Skeletal muscle satellite cell (primary cell): ENCODE measurements around the gene PARN.
"Not testable (repeated sequence)": the region's sequence is repeated elsewhere in the genome, so short reads cannot be mapped to it uniquely, and the experiment has no call there.

Experiments used
- H3K27me3 ChIP-seq: 2 replicates; pipeline ENCODE4 v1.7.0; 2013; ENCODE audit warnings: low read length; ENCODE audit not compliant: control insufficient read depth, insufficient read depth
- H3K36me3 ChIP-seq: 2 replicates; pipeline ENCODE4 v1.7.0; 2013; ENCODE audit warnings: mild to moderate bottlenecking, control low read depth, low read length; ENCODE audit not compliant: insufficient read depth
- H3K4me1 ChIP-seq: 2 replicates; pipeline ENCODE4 v1.7.0; 2013; ENCODE audit warnings: low read length; ENCODE audit not compliant: control insufficient read depth, insufficient read depth
- H3K4me2 ChIP-seq: 2 replicates; pipeline ENCODE4 v1.7.0; 2013; ENCODE audit warnings: mild to moderate bottlenecking, low read length
- H3K4me3 ChIP-seq: 2 replicates; pipeline ENCODE4 v1.7.0; 2013; ENCODE audit warnings: low read length
- H3K9ac ChIP-seq: 2 replicates; pipeline ENCODE4 v1.7.0; 2013; ENCODE audit warnings: mild to moderate bottlenecking, low read depth, low read length, moderate library complexity
- H3K9me3 ChIP-seq: replicated peaks from 2 replicates; pipeline ENCODE4 v1.7.0; 2013; ENCODE audit warnings: mild to moderate bottlenecking, control low read depth, low read length

The PARN gene

DNA sequence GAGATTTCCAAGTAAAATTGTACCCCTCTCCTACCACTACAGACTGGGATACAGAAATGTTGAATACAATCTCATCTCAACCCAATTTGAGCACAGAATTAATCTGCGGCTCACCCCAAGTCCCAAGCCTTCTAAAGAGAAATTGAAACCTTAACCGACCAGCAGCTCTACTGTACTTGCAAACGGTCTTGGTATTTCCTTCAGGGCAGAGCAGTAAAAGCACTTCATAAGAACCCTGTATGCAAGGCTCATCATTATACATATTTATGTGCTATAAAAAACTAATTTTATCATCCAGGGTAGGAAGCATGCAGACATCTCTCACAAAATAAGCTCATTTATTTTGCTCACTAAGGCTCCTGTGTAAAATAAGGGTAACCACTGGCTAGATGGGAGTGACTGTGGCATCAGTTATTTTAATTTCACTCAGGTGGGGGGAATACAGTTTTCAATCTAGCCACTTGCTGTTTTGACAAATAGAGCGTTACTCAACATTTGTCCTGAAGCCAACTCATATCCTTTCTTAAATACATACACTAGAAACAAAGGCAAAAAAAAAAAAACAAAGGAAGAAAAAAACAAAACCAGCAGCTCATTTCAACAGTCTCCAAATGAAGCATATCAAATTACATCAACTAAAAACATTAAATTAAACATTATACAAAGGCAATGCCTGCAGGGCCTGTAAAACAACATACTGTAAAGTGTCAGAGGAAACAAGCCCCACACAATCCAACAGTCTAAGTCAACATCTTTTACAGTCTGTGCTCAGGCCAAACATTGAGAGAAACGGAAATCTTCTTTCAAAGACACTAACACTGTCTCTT is 65.0 kb downstream of the PARN start:
- Histone ChIP-seq H3K27me3 (no peaks in the 10 kb centered on the region), H3K4me1 (peaks cover 13% of the 10 kb centered on the region), H3K9me3 (no peaks in the 10 kb centered on the region), H3K36me3 (peaks cover 6% of the 10 kb centered on the region), H3K9ac (no peak overlapping the region), H3K4me3 (no peak overlapping the region), H3K4me2 (no peak overlapping the region)

DNA sequence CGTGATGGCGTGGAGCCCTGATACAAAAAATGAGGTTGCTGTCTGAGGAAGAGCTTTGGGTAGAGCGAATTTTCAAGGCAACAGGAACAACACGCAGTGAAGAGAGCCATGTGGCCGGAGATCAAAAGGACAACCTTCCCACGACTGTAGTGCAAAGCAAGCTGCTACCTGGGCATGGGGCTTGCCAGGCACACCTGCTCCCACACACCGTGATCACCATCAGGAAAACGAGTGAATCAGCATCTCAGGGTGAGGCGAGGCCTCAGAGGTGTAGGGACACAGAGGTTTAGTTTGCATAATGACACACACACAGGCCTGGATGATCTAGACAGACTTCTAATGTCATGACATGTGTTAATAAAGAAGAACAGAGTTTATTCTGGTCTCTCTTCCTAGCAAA is 65.7 kb downstream of the PARN start:
- Histone ChIP-seq H3K27me3 (no peaks in the 10 kb centered on the region), H3K4me3 (no peak overlapping the region), H3K9ac (no peak overlapping the region), H3K4me2 (no peak overlapping the region), H3K36me3 (peaks cover 6% of the 10 kb centered on the region), H3K9me3 (no peaks in the 10 kb centered on the region), H3K4me1 (peaks cover 13% of the 10 kb centered on the region)

DNA sequence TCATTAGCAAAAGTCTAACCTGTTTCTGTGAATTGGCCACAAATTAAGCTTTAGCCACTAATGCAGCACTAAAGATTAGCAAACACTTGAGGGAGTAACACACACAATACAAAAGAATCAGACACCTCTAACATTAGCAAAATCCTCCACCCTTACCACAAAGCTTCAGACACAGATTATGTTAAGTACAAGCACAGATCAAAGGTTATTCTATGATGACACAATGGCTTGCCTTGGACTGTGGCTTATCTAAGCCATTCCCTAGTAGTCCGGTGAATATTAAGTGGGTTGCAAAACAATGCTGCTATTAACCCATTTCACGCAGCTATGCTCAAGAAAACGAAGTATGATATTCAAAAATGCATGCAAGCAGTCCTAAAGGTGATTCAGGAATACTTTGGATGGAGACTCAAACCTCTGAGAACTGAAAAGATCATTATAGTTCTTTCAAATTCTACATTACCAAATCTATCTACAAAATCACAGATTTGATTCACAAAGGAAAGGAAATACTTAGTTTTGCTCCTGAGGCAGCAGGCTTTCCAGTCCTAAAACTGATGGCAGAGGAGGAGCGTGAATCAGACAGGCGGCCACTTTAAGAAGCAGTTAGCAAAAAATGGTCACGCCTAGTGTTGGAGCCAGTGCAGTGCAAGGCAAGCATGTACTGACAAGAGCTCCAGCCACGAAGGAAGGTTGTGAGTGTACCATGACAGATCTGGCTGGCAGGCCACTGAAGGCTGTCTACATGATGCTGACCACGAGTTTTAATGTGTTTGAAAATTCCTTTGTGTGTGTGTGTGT is 67.2 kb downstream of the PARN start:
- Histone ChIP-seq H3K4me2 (no peak overlapping the region), H3K9ac (no peak overlapping the region), H3K36me3 (peaks cover 6% of the 10 kb centered on the region), H3K4me1 (peaks cover 13% of the 10 kb centered on the region), H3K9me3 (no peaks in the 10 kb centered on the region), H3K4me3 (no peak overlapping the region), H3K27me3 (no peaks in the 10 kb centered on the region)

DNA sequence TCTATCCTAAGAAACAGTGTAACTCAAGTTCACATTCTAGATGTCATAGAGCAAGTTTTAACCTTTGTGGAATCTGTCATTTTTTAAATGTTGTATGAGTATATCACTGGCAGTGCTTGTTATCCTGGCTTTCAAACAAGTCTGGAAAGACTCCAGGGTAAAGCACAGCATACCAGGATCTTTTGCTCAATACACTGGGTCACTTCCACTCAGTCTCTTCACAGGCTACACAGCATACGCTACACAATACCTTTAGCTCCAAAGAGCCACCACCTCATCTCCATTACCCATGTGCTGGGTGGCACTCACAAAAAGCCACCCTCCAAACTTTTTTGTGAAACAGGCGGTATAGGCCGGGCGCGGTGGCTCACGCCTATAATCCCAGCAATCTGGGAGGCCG is 69.5 kb downstream of the PARN start:
- H3K9me3 ChIP-seq = no peaks in the 10 kb centered on the region
- peaks cover 2% of the 10 kb centered on the region for H3K36me3 ChIP-seq

DNA sequence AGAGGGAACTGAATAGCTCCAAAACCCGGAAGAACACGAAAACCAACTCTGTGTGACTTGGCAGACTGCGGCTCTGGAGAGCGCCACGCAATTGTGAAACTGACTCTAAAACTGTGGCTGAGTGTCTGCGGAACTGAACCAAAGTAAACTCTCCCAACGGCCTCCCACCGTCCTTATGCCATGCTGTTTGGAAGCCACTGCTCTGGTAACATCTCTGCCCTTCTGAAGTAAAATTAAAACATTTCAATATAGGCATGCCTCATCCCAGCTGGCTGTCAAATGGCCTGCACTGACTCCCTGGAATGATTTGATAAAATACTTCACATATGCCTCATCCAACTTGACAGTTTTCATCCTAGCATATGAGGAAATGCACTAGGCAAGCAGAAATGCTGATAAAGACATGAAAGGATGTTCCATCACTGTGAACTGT is 70.2 kb downstream of the PARN start:
- Histone ChIP-seq H3K4me1 (peaks cover 2% of the 10 kb centered on the region), H3K4me2 (peak overlapping the region; percentile 27), H3K9ac (no peak overlapping the region), H3K36me3 (peaks cover 2% of the 10 kb centered on the region), H3K9me3 (no peaks in the 10 kb centered on the region), H3K4me3 (no peak overlapping the region), H3K27me3 (no peaks in the 10 kb centered on the region)

More for the DNA sequence above, 69.5 kb downstream of the PARN start:
- Histone ChIP-seq H3K4me2 (no peak overlapping the region), H3K4me1 (peaks cover 9% of the 10 kb centered on the region), H3K27me3 (no peaks in the 10 kb centered on the region), H3K4me3 (no peak overlapping the region), H3K9ac (no peak overlapping the region)

DNA sequence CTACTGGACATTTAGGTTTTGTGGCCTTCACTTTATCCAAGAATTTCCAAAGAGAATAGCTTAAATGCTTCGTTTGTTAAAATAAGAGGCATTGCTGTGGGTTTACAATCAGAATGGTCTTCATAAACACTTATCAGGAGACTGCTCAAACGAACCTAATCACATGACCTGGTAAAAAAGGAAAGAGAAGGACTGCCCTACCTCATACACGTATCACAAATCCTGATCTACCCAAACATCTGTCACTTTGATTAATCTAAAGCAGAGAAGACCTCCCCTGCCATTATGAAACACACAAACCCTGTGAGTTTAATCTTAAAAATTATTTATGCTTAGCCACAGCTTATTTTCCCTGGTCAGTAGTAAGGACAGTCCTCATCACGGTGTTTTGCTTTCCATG is 76.6 kb downstream of the PARN start:
- no peak overlapping the region for H3K9ac ChIP-seq
- no peak overlapping the region for H3K4me3 ChIP-seq
- H3K4me2 ChIP-seq = no peak overlapping the region
- H3K9me3 ChIP-seq = no peaks in the 10 kb centered on the region
- H3K4me1 ChIP-seq = no peaks in the 10 kb centered on the region
- H3K27me3 ChIP-seq = no peaks in the 10 kb centered on the region
- H3K36me3 ChIP-seq = peaks cover 11% of the 10 kb centered on the region

DNA sequence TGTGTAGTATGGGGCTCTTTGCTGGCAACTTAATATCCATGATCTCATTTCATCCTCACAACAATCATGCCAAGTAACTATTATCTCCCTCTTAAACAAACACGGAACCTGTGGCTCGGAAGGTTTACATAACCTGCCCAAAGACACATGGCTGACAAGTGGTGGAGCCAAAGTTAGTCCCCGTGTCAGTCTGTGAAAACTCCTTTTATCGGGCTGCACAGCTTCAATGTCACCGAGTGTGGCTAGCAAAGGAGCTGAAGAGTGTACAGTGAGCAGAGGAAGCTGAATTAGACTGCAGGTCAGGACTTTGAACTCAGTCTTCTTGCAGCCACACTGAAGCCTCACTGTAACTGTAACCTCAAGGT is 80.3 kb downstream of the PARN start:
- Histone ChIP-seq H3K4me3 (no peak overlapping the region), H3K36me3 (peaks cover 14% of the 10 kb centered on the region), H3K9ac (no peak overlapping the region), H3K9me3 (no peaks in the 10 kb centered on the region), H3K4me2 (no peak overlapping the region), H3K4me1 (peaks cover 3% of the 10 kb centered on the region), H3K27me3 (no peaks in the 10 kb centered on the region)

DNA sequence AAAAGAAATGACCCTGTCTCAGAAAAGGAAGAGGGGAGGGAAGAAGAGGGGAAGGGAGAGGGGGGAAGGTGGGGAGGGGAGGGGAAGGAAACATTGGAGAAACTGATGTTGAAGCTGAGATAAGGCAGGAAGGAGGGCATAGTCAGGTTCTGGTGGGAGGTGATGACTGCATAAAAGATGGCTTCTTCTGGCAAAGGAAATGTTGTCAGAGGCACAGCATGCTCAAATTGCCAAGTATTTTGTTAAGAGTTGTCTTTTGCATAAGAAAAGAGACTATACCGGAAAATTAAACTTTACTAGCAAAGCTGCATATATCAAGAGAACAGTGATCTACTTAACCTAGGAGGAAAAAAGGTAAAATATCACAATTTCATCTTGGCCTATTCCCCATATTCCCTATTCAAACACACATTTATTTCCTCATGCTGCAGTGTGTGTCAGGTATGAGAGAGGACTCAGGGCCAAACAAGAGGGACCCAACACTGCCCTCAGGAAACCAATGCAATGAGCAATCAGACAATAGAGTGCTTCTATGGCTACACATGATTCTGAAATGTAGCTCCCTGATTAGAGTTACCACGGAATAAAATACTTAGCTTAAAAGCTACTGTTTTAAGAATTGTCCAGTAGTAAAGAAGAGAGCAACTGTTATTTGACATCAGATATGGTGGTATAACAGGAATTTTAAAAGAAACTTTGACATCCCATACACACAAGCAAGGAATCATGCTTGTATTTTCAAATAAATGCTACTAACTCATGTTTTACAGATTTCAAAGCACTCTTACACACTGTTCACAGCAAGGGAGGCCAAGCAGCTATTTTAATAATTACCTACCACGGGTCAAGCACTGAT is 80.9 kb downstream of the PARN start:
- Histone ChIP-seq H3K36me3 (peaks cover 14% of the 10 kb centered on the region), H3K9ac (no peak overlapping the region)

DNA sequence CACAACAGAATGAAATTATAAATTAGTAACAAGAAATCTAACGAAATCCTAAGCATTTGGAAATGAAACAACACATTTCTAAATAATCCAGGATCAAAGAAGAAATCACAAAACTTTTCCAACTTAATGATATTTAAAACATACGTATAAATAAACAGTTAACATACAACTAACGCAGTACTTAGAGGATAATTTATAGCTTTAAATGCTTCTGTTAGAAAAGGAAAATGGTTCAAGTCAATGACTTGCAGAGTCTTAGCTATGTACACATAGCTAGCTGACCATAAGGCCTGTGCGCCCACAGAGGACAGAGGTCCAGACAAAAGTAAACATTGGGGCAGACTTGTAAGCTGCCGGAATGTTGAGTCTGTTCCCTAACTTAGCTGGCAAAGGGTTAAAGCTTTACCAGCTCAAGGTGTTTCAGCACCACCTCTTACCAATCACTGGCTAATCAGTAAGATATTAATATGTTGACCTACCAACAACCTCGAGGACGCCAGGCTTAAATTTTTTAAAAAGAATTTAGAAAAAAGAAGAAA is 84.6 kb downstream of the PARN start:
- peaks cover 3% of the 10 kb centered on the region for H3K4me1 ChIP-seq
- H3K9ac ChIP-seq = no peak overlapping the region
- H3K9me3 ChIP-seq = no peaks in the 10 kb centered on the region
- H3K27me3 ChIP-seq = no peaks in the 10 kb centered on the region
- H3K4me3 ChIP-seq = no peak overlapping the region
- no peak overlapping the region for H3K4me2 ChIP-seq
- peaks cover 14% of the 10 kb centered on the region for H3K36me3 ChIP-seq

More for the DNA sequence above, 80.9 kb downstream of the PARN start:
- Histone ChIP-seq H3K4me2 (no peak overlapping the region), H3K4me3 (no peak overlapping the region), H3K9me3 (no peaks in the 10 kb centered on the region), H3K27me3 (no peaks in the 10 kb centered on the region), H3K4me1 (peaks cover 3% of the 10 kb centered on the region)

DNA sequence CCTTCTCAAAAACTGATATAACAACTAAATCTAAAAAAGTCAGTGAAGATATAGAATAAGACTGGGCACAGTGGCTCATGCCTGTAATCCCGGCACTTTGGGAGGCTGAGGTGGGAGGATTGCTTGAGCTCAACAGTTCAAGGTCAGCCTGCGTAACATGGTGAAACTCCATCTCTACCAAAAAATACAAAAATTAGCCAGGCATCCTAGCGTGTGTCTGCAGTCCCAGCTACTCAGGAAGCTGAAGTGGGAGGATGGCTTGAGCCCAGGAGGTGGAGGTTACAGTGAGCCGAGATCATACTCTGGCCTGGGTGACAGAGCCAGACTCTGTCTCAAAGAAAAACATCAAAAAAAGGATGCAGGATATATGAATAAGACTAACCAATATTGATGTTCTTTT is 85.2 kb downstream of the PARN start:
- H3K4me1 ChIP-seq, H3K9me3 ChIP-seq, H3K4me3 ChIP-seq, H3K27me3 ChIP-seq, H3K4me2 ChIP-seq, H3K9ac ChIP-seq: not testable (repeated sequence)
- peaks cover 14% of the 10 kb centered on the region for H3K36me3 ChIP-seq

DNA sequence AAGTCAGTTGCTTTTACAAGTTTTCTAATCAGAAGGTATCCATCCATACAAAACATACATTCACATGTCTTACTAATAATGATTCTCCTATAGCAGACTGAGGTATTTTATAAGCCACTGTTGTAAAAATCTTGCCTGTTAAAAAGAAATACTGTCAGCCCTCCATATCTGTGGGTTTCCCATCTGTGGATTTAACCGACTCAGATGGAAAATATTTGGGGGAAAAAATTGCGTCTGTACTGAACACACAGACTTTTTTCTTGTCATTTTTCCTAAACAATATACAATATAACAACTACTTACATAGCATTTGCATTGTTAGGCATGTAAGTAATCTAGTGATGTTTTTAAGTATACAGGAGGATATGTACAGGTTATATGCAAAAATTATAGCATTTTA is 90.4 kb downstream of the PARN start:
- no peaks in the 10 kb centered on the region for H3K4me1 ChIP-seq
- no peak overlapping the region for H3K4me3 ChIP-seq
- H3K9ac ChIP-seq = no peak overlapping the region
- peaks cover 6% of the 10 kb centered on the region for H3K36me3 ChIP-seq
- H3K27me3 ChIP-seq = no peaks in the 10 kb centered on the region
- no peak overlapping the region for H3K4me2 ChIP-seq
- no peaks in the 10 kb centered on the region for H3K9me3 ChIP-seq
